Right lung (tissue), 5 donors: ENCODE results near the gene FRMD7. TPM values are rescaled to one million over a fixed set of nuclear protein-coding genes. Genes with fewer than 3 reads are reported as not detected.
A peak's percentile ranks its signal among the peaks of the same experiment; 100 is the strongest.
"Not testable (repeated sequence)": the region's sequence is repeated elsewhere in the genome, so short reads cannot be mapped to it uniquely, and the experiment has no call there.

Experiments used
- DNase-seq, 2 donors: peaks; one replicate each; pipeline ENCODE4 v3.0.0-alpha.2; 2013
- polyA plus RNA-seq, 5 donors: library from polyadenylated mRNA; unstranded; fragments of 120-200 nt; gene quantifications; one replicate each; pipeline versions ENCODE4 v1.2.1 to v1.2.3, GENCODE V29; 2013; ENCODE audit warnings: inconsistent platforms in 1 of 5, low replicate concordance in 1 of 5; ENCODE audit not compliant: insufficient read length in 5 of 5, insufficient read depth in 1 of 5

Gene FRMD7
- polyA plus RNA-seq, 5 donors = not detected

DNA sequence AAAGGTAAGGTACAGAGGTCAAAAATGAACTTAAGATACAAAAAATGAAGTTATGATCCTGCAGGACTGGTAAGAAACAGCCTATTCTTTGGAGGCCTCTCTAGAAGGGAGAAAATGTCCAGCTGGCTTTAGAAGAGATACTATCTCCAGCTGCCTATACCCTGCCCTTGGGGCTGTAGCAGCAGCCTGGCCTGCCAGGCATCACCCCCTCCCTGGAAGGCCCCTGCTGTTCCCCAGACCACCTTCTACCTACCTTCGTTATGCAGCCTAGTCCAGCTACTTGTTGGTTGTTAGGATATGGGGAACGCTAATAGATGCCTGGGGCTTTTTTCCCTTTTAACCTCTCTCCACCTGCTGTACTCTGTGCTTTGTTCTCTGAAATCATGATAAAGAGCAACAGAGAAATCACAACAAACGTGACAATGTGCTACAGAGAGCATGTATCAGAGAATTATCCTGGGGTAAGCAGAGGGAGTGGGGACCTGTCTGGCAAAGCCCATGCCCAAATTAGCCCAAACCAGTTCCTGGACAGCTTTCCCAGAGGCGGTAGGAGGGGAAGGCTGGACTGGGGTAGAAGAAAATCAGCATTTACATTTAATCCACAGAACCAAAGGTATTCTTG, 34.5 kb downstream of the FRMD7 start:
- DNase-seq = no peak

DNA sequence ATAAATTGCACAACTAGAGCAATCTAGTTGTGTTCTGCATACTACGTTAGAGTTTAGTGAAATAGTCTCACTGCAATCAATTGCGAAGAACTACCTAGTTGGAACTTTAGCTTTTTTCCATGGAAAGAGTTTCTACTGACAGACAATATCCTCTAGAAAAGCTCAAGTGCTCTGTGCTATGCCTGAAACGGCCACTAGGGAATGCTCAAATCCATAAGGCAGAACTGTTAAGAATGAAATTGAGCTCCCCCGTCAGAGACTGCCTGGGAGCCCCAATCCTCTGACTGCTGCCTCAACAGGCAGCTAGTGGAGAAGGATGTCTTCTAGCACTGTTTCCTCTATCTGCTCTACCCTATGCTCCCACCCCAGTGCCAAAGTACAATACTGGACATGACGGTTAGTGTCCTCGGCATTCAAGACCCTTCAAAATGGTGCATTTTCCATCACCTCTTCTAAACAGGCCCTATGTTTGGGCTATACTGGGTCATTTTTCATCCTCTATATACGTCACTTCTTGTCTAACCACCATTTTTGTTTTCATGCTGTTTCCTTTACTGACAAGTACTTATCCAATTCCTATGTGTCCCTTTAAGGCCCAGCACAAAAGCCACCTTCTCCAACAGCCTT, 35.3 kb downstream of the FRMD7 start:
- DNase-seq = peak; percentile 11 to 30

DNA sequence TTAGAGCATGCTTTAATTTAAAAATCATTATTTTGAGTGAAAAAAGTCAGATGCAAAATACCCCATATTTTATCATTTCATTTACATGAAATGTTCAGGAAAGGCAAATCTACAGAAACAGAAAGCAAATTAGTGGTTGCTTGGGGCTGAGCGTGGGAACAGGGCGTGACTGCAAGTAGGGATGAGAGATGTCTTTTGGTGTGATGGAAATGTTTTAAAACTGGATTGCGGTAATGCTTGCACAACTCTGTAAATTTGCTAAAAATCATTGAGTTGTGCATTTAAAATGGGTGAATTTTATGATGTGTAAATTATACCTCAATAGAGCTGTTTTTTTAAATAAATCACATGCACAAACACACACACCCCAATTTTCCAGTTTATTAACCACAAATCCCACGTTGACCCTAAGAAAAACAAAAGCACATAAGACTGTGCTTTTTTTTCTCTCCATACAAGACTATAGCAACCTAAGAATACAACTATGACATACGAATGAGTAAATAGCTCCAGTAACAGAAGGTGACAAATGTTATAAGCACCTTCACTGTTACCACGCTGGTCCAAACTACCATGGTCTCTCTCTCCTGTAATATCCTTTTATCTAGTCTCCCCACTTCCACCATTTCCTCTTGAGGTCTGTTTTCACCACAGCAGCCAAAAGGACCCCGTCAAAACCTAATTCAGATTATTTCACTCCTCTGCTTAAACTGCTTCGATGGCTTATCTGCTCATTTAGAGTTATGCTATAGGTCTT, 37.2 kb downstream of the FRMD7 start:
- no peak for DNase-seq

DNA sequence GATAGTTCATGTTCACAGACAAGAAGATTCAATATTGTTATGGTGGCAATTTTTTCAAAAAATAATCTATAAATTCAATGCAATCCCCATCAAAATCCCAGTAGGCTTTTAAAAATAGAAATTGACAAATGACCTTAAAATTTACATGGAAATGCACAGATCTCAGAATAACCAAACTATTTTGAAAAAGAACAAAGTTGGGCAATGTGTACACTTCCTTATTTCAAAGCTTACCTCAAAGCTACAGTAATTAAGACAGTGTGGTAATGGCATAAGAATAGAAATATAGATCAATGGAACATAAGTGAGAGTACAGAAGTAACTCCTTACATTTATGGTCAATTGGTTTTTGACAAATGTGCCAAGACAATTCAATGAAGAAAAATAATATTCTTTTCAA, 39.0 kb downstream of the FRMD7 start:
- no peak for DNase-seq

DNA sequence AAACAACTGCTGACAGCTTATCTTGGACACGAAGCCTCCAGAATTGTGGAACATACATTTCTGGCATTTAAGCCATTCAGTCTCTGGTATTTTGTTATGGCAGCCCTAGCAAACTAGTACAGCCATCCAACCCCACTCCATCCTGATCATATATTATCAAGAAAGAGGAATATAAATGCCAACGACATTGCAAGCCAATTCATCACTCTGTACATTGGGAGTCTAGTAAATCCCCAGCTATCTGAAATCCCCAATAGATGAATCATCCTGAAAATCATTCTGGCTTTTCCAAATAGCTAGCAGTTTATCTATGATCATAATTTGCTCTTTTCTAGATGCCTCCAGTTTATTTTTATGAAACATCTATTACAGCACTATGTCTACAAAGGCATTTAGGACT, 41.1 kb downstream of the FRMD7 start:
- DNase-seq = no peak

DNA sequence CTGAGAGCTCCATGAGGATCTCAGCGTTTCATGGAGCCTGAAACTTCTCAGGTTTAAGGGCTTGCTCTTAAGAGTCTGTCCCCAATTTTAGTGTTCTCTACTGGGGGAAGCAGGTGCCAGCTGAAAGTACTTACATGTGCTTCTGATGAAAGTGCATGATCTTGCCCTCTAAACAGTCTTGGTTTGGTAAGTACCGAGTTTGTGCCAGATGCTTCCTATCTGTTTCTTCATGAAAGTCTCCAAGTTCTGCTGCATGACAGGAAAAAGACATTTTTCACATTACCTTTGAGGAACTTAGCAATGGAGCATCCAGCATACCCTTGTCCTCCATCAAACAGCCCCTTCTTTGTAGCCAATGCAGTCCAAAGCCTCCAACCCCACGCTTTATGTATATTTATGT, 42.0 kb downstream of the FRMD7 start:
- no peak for DNase-seq

DNA sequence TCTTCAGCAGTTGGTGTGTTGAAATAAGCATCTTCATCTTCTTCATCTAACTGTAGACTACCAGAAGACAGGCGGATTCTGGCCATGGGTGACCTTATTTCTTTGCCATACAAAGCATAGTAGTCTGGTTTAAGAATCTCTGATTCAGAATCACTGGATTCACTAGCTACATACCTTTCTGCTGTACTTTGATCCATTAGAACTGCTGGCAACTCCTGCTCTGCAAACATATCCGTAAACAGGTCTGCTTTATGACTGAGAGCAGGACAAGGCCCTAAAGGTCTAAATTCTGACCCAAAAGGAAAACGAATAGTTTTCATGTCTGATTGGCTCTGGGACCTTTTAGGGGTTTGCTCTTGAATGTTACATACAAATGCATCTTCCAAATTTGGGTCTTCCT, 49.9 kb downstream of the FRMD7 start:
- DNase-seq = no peak

DNA sequence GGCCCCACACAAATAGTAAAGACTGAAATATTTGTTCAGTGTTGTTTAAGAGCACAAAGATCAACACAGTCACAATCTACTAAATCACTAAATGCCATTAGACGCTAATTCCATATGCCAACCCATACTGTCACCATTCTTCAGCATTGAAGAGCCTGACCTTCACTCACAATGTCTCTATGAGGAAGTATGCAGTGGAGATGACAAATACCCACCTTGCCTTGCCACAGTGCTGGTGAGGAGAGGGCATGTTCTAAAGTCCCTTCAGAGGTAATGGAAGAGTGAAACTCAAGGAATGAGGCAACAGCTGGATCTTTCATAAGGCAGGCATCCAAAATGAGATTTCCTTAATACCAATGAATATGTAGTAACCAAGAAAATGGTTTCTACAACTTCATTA, 50.4 kb downstream of the FRMD7 start:
- DNase-seq = no peak

DNA sequence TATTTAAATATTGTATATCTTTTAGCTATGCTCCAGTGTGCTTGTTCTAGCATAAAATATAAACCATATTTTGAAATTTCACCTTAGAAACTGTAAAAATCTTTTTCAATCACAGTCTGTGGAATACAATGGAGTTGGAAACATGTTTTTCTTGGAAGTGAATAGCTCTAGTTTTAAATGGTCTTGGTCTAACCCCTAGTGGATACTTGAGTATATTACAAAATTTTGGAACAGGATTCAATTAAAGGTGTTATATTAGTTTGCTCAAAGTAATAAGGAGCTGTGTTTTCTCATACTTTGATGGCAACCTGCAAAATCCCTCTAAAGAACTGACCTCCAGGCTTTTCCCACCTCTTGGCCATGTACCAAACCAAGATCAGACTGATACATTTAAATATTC, 56.6 kb downstream of the FRMD7 start:
- peak in 1 of 2 donors; percentile 9 for DNase-seq

DNA sequence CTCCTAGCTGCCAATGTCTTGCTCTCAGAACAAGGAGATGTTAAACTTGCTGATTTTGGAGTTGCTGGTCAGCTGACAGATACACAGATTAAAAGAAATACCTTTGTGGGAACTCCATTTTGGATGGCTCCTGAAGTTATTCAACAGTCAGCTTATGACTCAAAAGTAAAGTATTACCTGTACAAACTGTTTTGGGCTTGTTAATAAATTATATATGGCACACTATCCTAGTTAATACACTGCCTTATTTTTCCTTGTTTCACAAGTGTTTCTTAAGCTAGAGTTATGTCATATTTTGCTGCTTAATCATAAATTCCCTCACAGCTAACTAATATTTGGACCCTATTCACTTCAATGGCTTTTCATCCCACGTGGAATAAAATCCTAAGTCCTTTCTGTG, 59.4 kb downstream of the FRMD7 start:
- no peak for DNase-seq

DNA sequence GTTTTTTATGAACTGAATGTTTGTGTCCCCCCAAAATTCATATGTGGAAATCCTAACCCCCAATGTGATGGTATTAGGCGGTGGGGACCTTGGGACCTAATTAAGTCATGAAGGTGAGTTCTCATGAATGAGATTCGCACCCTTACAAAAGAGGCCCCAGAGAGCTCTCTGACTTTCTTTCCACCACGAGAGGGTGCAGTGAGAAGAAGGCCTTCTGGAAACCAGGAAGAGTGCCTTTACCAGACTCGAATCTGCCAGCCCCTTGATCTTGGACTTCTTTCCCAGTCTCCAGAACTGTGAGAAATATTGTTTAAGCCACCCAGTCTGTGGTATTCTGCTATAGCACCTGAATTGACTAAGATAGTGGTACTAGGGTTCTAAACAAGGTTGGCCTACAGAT, 64.0 kb downstream of the FRMD7 start:
- DNase-seq = no peak

DNA sequence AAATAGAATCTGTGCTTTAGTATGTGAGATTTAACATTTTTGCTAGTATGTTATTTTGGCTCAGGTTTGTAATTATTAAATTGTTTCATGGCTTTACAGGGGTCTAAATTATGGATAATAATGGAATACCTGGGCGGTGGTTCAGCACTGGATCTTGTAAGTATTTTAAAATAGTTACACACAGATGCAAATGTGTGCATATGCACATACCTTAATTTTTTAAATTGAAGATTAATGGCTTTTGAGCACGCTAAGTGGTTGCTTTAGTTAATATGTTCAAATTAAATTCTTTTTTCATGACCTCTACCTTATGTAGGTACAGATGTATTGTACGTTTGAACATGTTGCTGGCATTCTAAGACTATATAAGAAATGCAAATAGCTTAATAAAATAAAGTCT, 64.5 kb downstream of the FRMD7 start:
- no peak for DNase-seq

DNA sequence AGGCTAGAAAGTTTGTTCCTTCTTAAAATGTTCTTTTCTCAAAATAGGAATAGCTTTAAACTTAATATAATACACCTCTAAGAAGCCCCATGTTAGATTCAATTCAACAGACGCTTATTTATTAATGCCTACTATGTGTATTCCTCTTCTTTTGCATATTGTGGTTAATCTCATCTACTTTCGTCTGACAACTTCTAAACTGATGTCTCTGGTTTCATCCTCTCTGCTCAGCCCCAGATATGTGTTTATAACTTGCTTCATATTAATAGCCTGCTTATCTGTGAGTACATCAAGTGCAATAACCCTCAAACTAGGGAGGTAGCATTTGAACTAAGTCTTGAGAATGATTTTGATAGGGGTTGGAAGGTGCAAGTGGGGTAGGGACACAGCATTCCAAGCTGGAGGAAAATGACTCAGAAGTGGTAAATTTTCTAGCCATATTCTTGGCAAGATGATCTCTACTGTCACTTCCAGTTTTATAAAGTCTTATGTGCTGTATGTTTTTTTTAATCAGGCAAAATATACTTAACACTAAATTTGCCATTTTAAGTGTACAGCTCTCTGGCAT, 67.8 kb downstream of the FRMD7 start:
- DNase-seq = no peak

DNA sequence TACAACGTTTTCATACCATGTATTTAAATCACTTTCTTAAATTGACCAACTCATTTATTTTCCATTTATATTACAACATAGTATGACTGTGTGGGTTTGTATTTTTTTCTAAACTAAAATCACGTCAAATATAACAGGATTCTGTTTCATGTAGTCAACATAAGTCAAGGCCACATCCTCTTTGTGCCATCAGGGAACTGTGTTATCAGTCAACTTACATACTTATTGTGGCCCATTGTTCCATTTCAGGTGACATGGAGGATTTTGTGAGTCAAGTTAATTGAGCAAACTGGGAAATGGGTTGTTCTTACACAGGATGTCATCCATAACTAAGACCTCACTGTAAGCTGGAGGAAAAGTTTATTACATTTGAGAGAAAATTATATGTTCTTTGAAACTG, 68.8 kb downstream of the FRMD7 start:
- DNase-seq = no peak

DNA sequence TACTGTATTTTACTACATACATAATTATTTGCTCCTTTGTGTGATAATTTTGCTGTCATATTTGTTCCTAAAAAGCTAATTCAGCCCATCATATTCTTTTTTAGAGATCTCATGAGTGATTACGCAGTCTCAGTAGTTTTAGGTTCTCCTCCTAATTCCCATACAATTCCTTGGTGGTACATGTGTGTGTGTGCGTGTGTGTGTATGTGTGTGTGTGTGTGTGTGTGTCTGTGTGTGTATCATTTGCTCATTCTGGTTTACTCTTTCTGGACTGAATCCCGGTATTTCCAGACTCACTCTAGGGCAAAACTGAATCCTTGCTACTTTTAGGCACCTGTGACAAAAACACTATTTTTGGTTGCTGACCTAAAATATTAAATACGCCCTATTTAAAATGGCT, 69.8 kb downstream of the FRMD7 start:
- no peak for DNase-seq

DNA sequence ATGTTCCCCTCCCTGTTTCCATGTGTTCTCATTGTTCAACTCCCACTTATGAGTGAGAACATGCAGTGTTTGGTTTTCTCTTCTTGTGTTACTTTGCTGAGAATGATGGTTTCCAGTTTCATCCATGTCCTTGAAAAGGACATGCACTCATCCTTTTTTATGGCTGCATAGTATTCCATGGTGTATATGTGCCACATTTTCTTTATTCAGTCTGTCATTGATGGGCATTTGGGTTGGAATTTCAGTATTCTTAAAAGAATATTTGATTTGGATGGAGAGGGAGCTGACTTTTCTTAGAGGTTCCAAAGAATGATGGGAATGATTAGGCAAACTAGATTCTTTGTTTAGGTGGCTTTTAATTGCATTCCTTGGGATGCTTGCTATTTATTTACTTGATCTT, 76.0 kb downstream of the FRMD7 start:
- not testable (repeated sequence) for DNase-seq

DNA sequence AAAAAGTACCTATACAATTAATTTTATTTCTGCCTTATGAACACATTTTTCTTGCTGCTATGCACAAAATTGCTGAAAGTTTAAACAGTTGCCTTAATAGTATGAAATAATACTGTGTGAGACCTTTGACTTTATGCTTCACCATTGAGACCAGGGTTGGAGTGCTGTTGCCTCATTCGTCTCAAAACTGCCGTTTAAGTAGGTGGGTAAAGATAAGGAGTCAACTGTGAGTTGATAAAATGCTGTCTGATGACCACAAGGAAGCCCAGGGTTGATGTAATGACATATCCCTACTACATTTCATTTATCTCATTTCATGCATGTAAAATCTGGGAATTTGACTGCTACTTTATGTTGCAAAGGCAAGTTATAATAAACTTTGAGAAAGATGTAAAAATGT, 81.3 kb downstream of the FRMD7 start:
- DNase-seq = no peak

DNA sequence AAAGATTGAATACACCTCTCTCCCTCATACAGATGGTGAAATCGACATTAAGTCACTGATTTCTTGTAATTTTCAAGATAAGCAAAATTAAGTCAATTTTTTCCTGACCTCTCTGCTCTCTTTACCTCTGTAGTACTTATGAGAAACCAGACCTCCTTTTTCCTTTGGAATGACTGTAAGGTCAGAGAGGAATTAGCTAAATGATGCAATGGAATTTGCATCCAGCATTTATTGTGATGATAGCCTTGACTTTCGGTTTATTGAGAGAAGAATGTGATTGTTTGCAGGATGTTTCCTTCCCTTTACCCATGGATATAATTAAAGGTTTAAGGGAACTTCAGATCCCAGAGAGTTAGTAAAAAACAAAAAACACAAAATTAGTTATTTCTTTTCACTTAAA, 82.4 kb downstream of the FRMD7 start:
- no peak for DNase-seq

DNA sequence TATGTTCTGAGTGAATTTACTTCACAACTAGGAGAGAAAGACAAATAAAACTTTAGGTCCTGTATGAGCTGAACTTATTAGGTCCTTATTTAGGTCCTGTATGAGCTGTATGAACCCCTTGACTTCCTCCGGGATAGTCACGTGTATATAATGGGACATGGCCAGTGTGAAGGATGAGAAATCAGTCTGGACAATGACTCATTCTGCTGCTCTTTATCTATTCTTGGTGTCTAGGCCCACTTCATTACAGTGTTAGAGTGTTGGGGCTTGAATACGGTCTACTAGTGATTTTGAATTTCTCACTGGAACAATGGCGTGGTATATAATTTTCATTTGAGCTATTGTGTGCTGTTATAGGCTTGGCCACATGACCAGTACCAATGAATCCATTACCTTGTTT, 82.9 kb downstream of the FRMD7 start:
- no peak for DNase-seq

DNA sequence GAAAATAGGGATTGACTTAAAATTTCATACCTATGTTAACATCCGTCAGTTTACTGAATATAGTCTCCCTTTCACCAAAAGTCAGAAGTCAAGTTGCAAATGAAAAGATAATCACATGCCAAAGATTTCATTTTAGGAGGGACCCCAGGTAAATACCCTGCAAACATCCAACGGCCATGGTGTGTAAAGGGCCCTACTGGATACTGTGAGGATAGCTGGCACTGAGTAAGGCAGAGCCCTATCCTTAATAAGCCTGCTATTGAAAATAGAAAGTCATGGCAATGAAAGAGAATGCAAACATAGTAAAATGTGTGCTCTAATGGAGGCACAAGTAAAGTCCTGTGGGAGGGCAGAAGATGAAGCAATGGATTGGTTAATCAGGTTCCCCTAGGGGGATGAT, 83.8 kb downstream of the FRMD7 start:
- no peak for DNase-seq

DNA sequence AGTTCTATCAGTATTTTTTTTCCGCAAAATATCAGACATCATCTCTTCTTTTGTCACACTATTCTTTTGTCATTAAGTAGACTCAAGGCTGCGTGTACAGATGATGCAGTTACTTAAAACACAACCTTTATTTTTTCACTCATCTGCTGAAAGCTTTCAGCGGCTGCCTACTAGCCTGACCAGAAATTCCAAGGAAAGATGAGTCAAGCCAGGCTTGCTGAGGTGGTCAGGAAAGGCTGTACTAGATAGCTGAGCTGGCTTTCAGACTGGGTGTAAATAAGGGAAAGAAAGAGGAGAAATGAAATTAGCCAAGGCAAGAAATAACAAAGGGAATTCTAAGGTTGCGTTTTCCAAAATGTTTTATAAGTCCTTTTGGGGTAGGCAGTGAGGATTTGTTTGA, 86.8 kb downstream of the FRMD7 start:
- DNase-seq = no peak

DNA sequence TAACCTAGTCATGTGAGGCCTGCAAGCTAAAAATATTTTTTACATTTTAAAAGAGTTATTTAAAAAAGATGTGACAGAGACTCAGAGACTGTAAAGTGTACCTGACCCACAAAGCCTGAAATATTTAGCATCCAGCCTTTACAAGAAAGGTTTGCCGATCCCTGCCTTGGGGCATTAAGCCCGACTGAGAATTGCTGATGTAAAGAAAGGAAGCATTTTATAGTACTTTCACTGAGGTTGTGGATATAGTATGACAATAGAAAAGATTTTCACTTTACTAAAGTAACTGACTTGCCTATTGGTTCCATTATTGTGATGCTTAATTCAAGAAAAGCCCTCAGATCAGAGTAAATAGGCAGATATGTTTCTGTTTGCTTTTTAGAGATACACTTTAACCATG, 87.8 kb downstream of the FRMD7 start:
- no peak for DNase-seq

DNA sequence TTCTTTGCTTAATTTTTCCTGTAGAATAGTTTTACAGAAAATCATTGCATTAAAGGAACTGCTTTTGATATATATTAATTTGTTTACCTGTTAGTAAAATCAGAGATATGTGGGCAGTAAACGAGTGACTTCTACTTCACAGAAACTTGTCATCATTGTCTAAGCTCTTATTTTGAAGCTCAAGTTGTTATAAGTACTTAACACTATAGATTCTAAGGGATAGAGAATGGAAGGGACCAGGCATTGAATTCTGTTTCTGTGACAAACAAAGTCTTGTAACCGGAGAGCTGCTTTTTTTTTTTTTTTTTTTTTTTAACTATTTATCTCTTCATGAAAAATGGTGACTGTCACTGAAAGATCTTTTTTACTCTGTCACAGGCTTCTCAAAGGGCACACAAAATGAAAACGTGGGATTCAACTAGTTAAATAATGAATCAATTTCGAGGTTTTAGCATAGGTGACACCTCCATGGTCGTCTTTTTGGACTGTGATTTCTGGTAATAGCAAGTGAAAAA, 90.3 kb downstream of the FRMD7 start:
- no peak for DNase-seq
